HG03558 (cell line): Measurements from ENCODE around the gene SLC6A4.
"Not testable (repeated sequence)": the region's sequence is repeated elsewhere in the genome, so short reads cannot be mapped to it uniquely, and the experiment has no call there.

Experiments used
- ATAC-seq: cut with Tn5 transposase; IDR thresholded peaks from one replicate; pipeline ENCODE4 v1.9.1; 2021; ENCODE audit warnings: moderate number of reproducible peaks; ENCODE audit not compliant: unreplicated experiment; ENCODE audit errors: extremely low read depth

The SLC6A4 gene

DNA sequence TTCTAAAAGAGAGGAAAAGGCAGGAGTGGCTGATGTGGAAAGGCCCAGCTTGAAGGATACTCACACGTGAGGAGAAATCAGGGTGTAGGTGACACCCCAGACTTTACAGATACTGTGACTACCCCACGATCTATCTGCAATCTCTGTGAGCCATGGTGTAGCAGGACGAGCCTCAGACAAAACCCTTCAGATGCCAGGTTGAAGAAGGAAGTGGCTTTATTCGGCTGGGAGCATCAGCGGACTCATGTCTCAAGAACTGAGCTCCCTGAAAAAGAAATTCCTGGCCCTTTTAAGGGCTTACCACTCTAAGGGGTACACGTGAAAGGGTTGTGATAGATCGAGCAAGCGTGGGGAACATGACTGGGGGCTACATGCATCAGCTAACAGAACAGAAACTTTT lies 4.7 kb upstream of the SLC6A4 start:
- ATAC-seq, result no peak

GRCh38 chr17:30239089-30239462 lies 3.6 kb upstream of the SLC6A4 start:
- no peak for ATAC-seq

DNA sequence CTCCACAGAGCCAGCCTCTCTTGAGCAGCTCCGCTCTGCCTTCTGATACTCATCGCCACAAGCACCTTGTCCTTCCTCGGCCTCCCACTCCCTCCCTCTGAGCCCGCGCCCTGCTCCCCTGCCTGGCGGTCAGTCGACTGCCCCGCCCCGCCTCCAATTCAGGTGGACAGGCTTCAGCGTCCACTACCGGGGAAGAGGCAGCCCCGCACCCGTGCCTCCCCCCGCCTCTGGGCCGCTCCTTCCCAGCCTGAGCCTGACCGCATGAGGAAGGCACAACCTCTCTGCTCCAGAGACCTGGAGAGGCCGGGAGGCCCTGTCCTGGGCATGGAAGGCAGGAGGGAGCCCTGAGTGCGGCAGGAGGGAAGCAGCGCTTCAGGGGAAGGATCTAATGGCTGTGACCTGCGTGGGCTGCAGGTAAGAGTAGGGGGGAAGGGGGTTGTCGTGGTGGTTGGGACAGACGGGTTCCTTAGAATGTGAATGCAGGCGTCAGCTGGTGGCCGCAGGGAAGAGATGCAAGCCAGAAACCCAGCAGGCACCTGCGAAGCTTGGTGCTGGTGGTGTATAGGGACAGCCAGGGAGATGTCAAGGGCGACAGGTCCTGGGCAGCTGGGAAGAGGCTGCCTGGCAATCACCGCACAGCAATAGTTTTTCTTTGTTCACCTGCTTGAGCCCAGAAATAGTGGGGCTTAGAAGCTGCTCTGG lies 3.0 kb upstream of the SLC6A4 start:
- ATAC-seq, result no peak

DNA sequence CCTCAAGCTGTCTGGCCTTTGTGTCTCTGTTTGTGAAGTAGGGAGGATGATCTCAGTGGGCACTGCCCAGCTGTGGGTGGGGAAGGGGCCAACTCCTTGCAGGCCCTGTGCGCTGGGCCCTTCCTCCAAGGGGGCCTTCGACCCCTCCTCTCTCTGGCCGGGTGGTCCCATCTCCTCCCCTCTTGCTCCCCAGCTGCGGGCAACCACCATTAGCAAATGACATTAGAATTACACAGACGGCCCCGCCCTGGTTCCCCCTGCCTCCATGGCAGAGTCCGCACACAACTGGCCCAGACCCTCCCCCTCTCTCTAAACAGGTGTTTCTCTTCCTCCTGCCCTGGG lies 2.5 kb upstream of the SLC6A4 start:
- no peak for ATAC-seq

GRCh38 chr17:30237296-30238002 lies 2.0 kb upstream of the SLC6A4 start:
- no peak for ATAC-seq

DNA sequence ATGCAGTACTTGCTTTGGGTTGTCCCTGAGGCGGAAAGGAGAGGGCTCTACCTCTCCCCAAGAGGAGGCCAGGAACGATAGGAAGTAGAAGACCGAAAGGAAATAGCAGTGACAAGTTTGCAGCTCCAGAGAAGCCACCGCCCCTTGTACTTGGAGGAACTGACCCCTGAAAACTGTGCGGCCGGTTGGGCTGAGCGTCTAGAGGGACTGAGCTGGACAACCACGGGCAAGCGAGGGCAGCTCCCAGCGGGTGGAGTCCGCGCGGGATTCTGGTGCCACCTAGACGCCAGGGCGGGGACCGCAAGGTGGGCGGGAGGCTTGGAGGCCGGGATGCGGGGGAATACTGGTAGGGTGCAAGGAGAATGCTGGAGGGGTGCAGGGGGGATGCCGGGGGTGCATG lies 1.3 kb upstream of the SLC6A4 start:
- no peak for ATAC-seq

- no peak for ATAC-seq
Measured at GRCh38 chr17:30236297-30236624, 764 bp upstream of the SLC6A4 start.

DNA sequence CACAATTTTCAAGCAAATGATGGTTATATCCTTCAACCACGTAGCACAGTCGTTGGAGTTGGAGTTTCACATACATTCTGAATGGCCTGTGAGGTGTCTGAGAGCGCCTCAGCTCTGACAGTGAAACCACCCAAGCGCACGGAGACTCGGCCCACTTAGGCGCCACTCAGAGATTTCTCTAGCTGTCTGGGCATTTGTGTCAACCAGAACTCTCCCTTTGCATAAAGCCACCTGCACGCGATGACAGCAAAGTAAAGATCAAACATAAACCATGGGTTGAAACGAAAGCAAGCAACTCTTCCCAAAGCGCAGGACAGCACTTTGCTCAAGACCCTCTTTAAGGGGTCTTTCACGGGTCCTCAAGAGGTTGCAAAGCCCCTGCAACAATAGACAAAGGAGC lies 533 bp downstream of the SLC6A4 start:
- ATAC-seq, result no peak

DNA sequence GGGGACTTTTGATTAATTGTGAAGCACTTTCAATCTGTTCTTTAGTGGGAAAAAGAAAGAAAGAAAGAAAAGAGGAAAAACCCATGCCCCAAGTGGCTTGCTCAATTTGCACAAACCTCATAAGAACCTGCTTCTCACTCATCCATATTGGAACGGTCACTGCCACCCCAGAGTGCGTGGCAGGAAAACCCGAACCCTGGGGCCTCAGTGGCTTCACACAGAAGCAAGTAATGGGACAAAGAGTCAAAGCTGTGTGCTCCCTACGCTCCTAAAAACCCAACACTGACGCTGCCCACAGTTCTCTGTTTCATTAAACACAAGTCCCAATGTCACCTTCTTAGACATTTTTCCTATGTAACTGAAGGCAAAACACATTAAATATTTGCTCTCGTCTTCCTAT lies 1.2 kb downstream of the SLC6A4 start:
- ATAC-seq, result no peak

GRCh38 chr17:30232824-30233427 lies 2.6 kb downstream of the SLC6A4 start:
- ATAC-seq, result no peak

DNA sequence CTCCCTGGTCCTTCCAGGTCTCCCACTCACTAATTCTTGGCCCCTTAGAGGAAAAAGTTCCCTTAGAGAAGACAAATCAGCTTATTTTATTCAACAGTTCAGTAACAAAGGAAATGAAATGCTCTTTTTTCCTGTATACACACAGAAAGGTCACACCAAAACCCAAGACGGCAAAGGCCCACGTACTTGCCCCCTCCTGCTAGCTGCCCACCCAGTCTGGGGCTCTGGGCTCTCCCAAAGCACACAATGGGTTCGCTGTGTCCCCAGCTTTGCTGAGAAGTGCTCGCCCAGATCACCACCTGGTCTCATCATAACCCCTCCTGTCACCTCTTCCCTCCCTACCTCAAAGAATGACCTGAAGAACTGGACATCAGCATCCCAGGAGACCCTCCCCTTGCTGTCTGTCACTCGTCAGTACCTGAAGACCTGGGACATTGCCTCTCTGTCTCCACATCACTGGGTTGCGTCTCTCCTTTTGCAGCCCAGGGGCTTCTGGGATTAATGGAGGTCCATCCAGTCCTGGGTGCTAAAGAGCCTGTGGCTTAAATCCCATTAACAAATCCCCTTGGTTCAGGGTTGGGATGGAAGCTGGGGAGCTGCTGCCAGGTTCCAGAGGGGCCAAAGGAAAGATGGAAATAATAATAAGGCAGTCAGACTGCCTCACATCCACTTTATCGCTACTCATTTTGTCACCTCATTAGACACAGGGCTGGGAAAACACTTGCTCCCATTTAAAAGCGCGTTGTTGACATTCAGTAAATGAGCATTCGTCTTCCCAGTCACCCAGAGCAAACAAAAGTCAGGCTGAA lies 3.3 kb downstream of the SLC6A4 start:
- ATAC-seq, result no peak

DNA sequence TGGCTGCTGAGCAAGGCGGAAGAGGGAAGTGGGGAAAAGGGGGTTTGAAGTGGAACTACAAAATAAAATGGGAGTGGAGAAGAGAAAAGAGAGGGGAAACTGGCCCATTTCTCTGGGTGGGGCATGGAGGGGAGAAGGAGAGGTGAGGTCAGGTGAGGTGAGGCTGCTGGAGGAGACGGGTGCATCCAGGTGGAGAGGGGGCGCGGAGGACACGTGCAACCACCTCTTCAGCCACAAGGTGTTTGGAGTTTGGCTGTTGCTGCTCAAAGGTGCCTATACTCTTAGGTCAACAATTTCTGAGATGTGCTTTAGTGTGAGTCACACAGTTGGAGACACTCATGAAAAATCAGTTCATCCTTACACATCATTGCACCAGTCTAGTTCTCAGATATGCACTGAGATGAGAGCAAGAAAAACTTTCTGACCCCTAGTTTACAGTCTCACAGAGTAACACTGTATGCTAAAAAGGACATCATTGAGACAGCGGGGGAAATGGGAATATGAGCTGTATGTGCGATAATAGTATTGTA lies 4.8 kb downstream of the SLC6A4 start:
- ATAC-seq, result no peak

GRCh38 chr17:30230009-30230408 lies 5.5 kb downstream of the SLC6A4 start:
- not testable (repeated sequence) for ATAC-seq

- ATAC-seq, result no peak
Measured at GRCh38 chr17:30229012-30229411, 6.5 kb downstream of the SLC6A4 start.

DNA sequence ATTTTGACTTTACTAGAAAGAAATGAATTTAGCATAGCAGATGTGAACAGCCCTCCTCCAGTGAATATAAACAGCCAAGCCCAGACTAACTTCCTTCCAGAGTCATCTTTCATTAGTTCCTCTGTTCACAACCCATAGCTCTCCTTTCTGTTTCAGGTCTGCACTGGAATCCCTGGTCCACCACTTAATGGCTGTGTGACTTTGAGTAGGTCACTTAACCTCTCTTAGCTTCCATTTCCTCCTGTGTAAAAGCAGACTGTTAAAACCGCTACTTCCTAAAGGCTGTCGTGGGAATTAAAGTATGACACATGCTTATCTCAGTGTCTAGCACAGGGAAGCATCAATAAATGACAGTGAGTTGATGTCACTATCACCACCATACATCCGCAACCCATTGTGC lies 7.5 kb downstream of the SLC6A4 start:
- no peak for ATAC-seq

DNA sequence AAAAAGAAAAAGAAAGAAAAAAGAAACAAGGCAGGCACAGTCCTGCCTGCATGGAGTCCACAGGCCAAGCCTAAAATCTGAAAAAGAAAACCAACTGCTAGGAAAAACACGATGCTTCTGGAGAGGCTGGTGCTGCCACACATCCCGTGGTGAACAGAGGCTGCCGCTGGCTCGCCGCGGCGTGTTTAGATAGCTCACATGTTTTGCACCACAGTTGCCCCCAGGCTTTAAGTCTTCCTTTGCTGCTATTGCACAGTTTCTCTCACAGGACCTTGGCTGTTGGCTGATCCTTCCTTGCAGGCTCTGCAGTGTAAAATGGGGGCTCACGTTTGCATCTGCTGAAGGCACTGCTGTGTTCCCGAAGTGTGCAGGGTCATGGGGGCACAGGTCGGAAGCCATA lies 8.6 kb downstream of the SLC6A4 start:
- ATAC-seq, result no peak

- no peak for ATAC-seq
Measured at GRCh38 chr17:30225919-30226553, 9.5 kb downstream of the SLC6A4 start.

- no peak for ATAC-seq
Measured at GRCh38 chr17:30225112-30225511, 10.4 kb downstream of the SLC6A4 start.

- ATAC-seq, result no peak
Measured at GRCh38 chr17:30224419-30224960, 11.0 kb downstream of the SLC6A4 start.

- ATAC-seq, result no peak
Measured at GRCh38 chr17:30222721-30223175, 12.7 kb downstream of the SLC6A4 start.
